OCI-LY7 (cell line): ENCODE measurements around the gene KLK3. TPM values are rescaled to one million over a fixed set of nuclear protein-coding genes. Genes with fewer than 3 reads are reported as not detected.

Source experiments
- BruUV-seq: library from RNA; stranded (reverse); fragments of 400-500 nt; replicated peaks from 2 replicates; lab custom pipeline; 2021; lab: Mats Ljungman, UMichigan
- CTCF ChIA-PET: fragments of 300-600 bp; sonication (Branson Sonifier 250); formaldehyde crosslinking; loops from one replicate; lab custom pipeline; 2022; ENCODE audit warnings: antibody characterized with exemption; ENCODE audit not compliant: unreplicated experiment; lab: Charles Lee
- POLR2A ChIA-PET: fragments of 300-600 bp; sonication (Branson Sonifier 250); formaldehyde crosslinking; loops from one replicate; lab custom pipeline; 2022; ENCODE audit warnings: antibody characterized with exemption; lab: Charles Lee
- DNase-seq: peaks from one replicate; pipeline ENCODE4 v3.0.0-alpha.2; 2015; ENCODE audit warnings: low spot score
- H2AFZ ChIP-seq: fragments of 200-600 bp; sonication (generic), shearing (Covaris generic); 2 replicates; pipeline ENCODE4 v1.6.1; 2014; ENCODE audit warnings: mild to moderate bottlenecking, antibody characterized with exemption, low read length, moderate library complexity
- H3K27ac ChIP-seq: fragments of 200-600 bp; sonication (generic); 2 replicates; pipeline ENCODE4 v1.5.1; 2014; ENCODE audit warnings: mixed run types, low read depth, mild to moderate bottlenecking, moderate library complexity, low read length, inconsistent platforms; ENCODE audit not compliant: poor library complexity, severe bottlenecking
- H3K36me3 ChIP-seq: fragments of 200-600 bp; sonication (generic); 2 replicates; pipeline ENCODE4 v1.6.1; 2014; ENCODE audit warnings: mild to moderate bottlenecking, antibody characterized with exemption, low read length, moderate library complexity, mixed read lengths; ENCODE audit not compliant: insufficient read depth
- H3K4me1 ChIP-seq: fragments of 200-600 bp; sonication (generic); 2 replicates; pipeline ENCODE4 v1.5.1; 2014; ENCODE audit warnings: mild to moderate bottlenecking, low read length; ENCODE audit not compliant: insufficient read depth, poor library complexity, severe bottlenecking
- H3K4me2 ChIP-seq: fragments of 200-600 bp; sonication (generic); 2 replicates; pipeline ENCODE4 v1.6.1; 2014; ENCODE audit warnings: mild to moderate bottlenecking, low read length
- H3K4me3 ChIP-seq: fragments of 200-600 bp; sonication (generic); 2 replicates; pipeline ENCODE4 v1.5.1; 2014; ENCODE audit warnings: mild to moderate bottlenecking, low read depth, low read length; ENCODE audit not compliant: poor library complexity, severe bottlenecking
- H3K79me2 ChIP-seq: fragments of 200-600 bp; sonication (generic); 2 replicates; pipeline ENCODE4 v1.6.1; 2016; ENCODE audit warnings: low read depth, mild to moderate bottlenecking, low read length, moderate library complexity, mixed read lengths; ENCODE audit not compliant: insufficient read depth
- H3K9me2 ChIP-seq: fragments of 200-600 bp; sonication (generic); 2 replicates; pipeline ENCODE4 v1.6.1; 2016; ENCODE audit warnings: mild to moderate bottlenecking, low read length, mixed read lengths; ENCODE audit not compliant: insufficient read depth
- H3K9me3 ChIP-seq: fragments of 200-600 bp; sonication (generic); 2 replicates; pipeline ENCODE4 v1.6.1; 2014; ENCODE audit warnings: mild to moderate bottlenecking, mixed run types, low read length, mixed read lengths
- H4K20me1 ChIP-seq: fragments of 200-600 bp; sonication (generic); 2 replicates; pipeline ENCODE4 v1.6.1; 2014; ENCODE audit warnings: mild to moderate bottlenecking, antibody characterized with exemption, low read length, moderate library complexity, mixed read lengths; ENCODE audit not compliant: insufficient read depth
- EZH2phosphoT487 ChIP-seq: fragments of 200-600 bp; sonication (generic); IDR thresholded peaks from 2 replicates; pipeline ENCODE4 v1.6.1; 2018; ENCODE audit warnings: low read depth, borderline replicate concordance, mild to moderate bottlenecking, mixed run types, antibody characterized with exemption, low read length, moderate library complexity, mixed read lengths
- intact Hi-C: fragments of 100-400 bp; cut with micrococcal nuclease; formaldehyde crosslinking; loops from one replicate; pipeline ENCODE4 v1.10.0; 2022; ENCODE audit not compliant: unreplicated experiment
- total RNA-seq, 2 experiments: library from RNA; depleted of rRNA in 1 of 2; stranded (reverse); fragments of >200 nt in 1 of 2; shearing (Covaris generic) in 1 of 2; gene quantifications; 2 replicates each; pipeline ENCODE4 v1.2.3, GENCODE V29; 2014 to 2022
- TF ChIP-seq, protein P1 (sequence below): fragments of 200-600 bp; sonication (generic); conservative IDR thresholded peaks from 2 replicates; pipeline ENCODE4 v1.5.1; 2014; ENCODE audit warnings: mild to moderate bottlenecking, antibody characterized with exemption, low read length, moderate library complexity, mixed read lengths

The KLK3 gene
- total RNA-seq, 2 experiments from 2014 or later: not detected

DNA sequence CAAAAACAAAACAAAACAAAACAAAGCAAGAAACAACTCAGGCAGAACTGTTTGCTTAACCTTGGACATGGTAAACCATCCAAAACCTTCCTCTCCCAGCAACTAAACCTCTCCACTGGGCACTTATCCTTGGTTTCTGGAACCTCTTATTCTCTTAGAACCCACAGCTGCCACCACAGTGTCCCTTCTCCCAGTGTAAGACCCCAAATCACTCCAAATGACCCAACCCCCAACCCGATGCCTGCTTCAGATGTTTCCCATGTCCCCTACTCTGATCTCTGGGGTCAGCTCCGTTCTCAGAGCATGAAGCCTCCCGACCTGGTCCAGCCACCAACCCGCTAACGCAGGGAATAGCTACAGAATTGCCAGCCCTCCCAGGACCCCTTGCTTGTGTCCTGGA is 19.5 kb downstream of the KLK3 start:
- TF ChIP-seq EZH2phosphoT487: no peak
- TF ChIP-seq, protein P1, sequence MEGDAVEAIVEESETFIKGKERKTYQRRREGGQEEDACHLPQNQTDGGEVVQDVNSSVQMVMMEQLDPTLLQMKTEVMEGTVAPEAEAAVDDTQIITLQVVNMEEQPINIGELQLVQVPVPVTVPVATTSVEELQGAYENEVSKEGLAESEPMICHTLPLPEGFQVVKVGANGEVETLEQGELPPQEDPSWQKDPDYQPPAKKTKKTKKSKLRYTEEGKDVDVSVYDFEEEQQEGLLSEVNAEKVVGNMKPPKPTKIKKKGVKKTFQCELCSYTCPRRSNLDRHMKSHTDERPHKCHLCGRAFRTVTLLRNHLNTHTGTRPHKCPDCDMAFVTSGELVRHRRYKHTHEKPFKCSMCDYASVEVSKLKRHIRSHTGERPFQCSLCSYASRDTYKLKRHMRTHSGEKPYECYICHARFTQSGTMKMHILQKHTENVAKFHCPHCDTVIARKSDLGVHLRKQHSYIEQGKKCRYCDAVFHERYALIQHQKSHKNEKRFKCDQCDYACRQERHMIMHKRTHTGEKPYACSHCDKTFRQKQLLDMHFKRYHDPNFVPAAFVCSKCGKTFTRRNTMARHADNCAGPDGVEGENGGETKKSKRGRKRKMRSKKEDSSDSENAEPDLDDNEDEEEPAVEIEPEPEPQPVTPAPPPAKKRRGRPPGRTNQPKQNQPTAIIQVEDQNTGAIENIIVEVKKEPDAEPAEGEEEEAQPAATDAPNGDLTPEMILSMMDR: no peak
- Histone ChIP-seq H4K20me1 (no peaks in the 10 kb centered on the region), H3K9me2 (no peaks in the 10 kb centered on the region), H3K9me3 (no peaks in the 10 kb centered on the region), H3K79me2 (no peaks in the 10 kb centered on the region), H3K4me2 (no peak overlapping the region), H3K36me3 (no peaks in the 10 kb centered on the region), H3K27ac (no peak overlapping the region), H3K4me1 (no peaks in the 10 kb centered on the region), H2AFZ (no peak overlapping the region), H3K4me3 (no peak overlapping the region)
- intact Hi-C loops: no loop called here
- DNase-seq: no peak
- POLR2A ChIA-PET: no interaction called here
- CTCF ChIA-PET: interaction anchor here (0.5 kb wide), 1 partner anchor 32 kb away, joined by 3 read pairs; no protein-coding TSS in a partner anchor
- BruUV-seq: no TSS peak

DNA sequence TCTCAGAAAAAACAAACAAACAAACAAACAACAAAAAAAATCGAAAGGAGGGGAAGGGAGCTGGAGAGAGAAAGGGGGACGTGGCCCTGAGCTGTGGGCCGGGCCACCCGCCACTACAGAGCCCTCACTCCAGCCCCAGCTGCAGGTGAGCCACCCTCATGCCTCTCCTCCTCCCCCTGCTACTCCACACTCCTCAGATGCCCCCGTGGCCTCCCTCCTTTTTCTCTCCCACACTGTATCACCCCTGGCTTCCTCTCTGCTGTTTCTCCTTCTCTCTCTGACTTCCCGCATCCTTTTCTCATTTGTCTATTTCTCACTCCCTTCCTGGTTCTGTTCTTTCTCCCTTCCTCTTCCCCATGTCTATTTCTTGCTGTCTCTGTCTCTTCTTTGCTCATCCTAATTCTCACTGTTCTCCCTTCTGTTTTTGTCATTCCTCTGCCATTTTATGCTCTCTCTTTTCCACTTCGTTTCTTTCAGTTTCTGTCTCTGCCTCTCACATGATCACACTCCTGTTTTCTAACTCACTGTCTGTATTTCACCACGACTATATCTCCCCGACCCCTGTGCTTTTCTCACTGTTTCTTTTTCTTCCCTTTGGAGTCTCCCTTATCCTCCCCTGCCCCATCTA is 21.2 kb downstream of the KLK3 start:
- no peaks in the 10 kb centered on the region for H3K4me1 ChIP-seq
- no peaks in the 10 kb centered on the region for H3K36me3 ChIP-seq
- CTCF ChIA-PET: no interaction called here
- no peak for DNase-seq
- no peak overlapping the region for H2AFZ ChIP-seq
- H4K20me1 ChIP-seq: no peaks in the 10 kb centered on the region
- intact Hi-C loops: no loop called here
- POLR2A ChIA-PET: no interaction called here
- TF ChIP-seq, protein P1: no peak
- no peak for TF ChIP-seq EZH2phosphoT487
- H3K79me2 ChIP-seq: no peaks in the 10 kb centered on the region
- no TSS peak for BruUV-seq
- H3K4me3 ChIP-seq: no peak overlapping the region
- no peak overlapping the region for H3K4me2 ChIP-seq
- H3K9me2 ChIP-seq: no peaks in the 10 kb centered on the region
- no peaks in the 10 kb centered on the region for H3K9me3 ChIP-seq
- no peak overlapping the region for H3K27ac ChIP-seq

DNA sequence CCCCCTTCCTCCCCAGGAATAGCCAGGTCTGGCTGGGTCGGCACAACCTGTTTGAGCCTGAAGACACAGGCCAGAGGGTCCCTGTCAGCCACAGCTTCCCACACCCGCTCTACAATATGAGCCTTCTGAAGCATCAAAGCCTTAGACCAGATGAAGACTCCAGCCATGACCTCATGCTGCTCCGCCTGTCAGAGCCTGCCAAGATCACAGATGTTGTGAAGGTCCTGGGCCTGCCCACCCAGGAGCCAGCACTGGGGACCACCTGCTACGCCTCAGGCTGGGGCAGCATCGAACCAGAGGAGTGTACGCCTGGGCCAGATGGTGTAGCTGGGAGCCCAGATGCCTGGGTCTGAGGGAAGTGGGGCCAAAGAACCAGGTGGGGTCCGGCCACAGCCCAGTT is 21.7 kb downstream of the KLK3 start:
- H3K27ac ChIP-seq: no peak overlapping the region
- H3K36me3 ChIP-seq: no peaks in the 10 kb centered on the region
- H3K9me3 ChIP-seq: no peaks in the 10 kb centered on the region
- no peaks in the 10 kb centered on the region for H3K4me1 ChIP-seq
- ChIA-PET POLR2A (no interaction called here), CTCF (no interaction called here)
- H4K20me1 ChIP-seq: no peaks in the 10 kb centered on the region
- H3K9me2 ChIP-seq: no peaks in the 10 kb centered on the region
- intact Hi-C loops: no loop called here
- no peak overlapping the region for H2AFZ ChIP-seq
- no peaks in the 10 kb centered on the region for H3K79me2 ChIP-seq
- no TSS peak for BruUV-seq
- no peak overlapping the region for H3K4me2 ChIP-seq
- no peak for DNase-seq
- TF ChIP-seq, protein P1: no peak
- no peak overlapping the region for H3K4me3 ChIP-seq
